Natural killer cell (primary cell): ENCODE measurements around the gene CHD3. TPM values are rescaled to one million over a fixed set of nuclear protein-coding genes. Genes with fewer than 3 reads are reported as not detected.

Experiments used
- ATAC-seq, 3 donors: fragments of 150-1000 bp in 2 of 3; fragments of 200-7000 bp in 1 of 3; cut with Tn5 transposase; 1 replicate in 1 of 3; 2 replicates in 2 of 3; pipeline ENCODE4 v1.10.0; 2021; ENCODE audit warnings: mild to moderate bottlenecking in 2 of 3, moderate library complexity in 2 of 3
- DNase-seq, 2 donors: peaks; one replicate each; pipeline versions ENCODE4 v3.0.0 to v3.0.0-alpha.2; 2013 to 2021; ENCODE audit warnings: mixed read lengths in 1 of 2
- H3K27ac ChIP-seq: one replicate; pipeline ENCODE4 v1.5.1; 2013; ENCODE audit warnings: mild to moderate bottlenecking, low read length
- H3K27me3 ChIP-seq: one replicate; pipeline ENCODE4 v1.6.1; 2013; ENCODE audit warnings: low read length; ENCODE audit not compliant: control insufficient read depth, insufficient read depth
- H3K36me3 ChIP-seq: one replicate; pipeline ENCODE4 v1.6.1; 2013; ENCODE audit warnings: low read length; ENCODE audit not compliant: control insufficient read depth, insufficient read depth
- H3K4me1 ChIP-seq: one replicate; pipeline ENCODE4 v1.6.1; 2013; ENCODE audit warnings: low read length; ENCODE audit not compliant: control insufficient read depth, insufficient read depth
- H3K4me3 ChIP-seq: one replicate; pipeline ENCODE4 v1.5.1; 2013; ENCODE audit warnings: low read length
- H3K9me3 ChIP-seq: one replicate; pipeline ENCODE4 v1.6.1; 2013; ENCODE audit warnings: low read length; ENCODE audit not compliant: control insufficient read depth, insufficient read depth
- H3K27ac Mint-ChIP-seq, 2 donors: one replicate each; pipeline ENCODE4 v1.8.0; 2022; ENCODE audit warnings: mild to moderate bottlenecking in 2 of 2, mixed read lengths in 2 of 2, moderate library complexity in 1 of 2
- H3K27me3 Mint-ChIP-seq, 2 donors: one replicate each; pipeline ENCODE4 v1.8.0; 2022; ENCODE audit warnings: low read depth in 2 of 2, mixed read lengths in 2 of 2
- H3K36me3 Mint-ChIP-seq: one replicate; pipeline ENCODE4 v1.8.0; 2022; ENCODE audit warnings: mixed read lengths
- H3K4me1 Mint-ChIP-seq, 2 donors: one replicate each; pipeline ENCODE4 v1.8.0; 2022; ENCODE audit warnings: mixed read lengths in 2 of 2
- H3K4me3 Mint-ChIP-seq: one replicate; pipeline ENCODE4 v1.8.0; 2022; ENCODE audit warnings: mild to moderate bottlenecking, moderate library complexity, mixed read lengths
- H3K9me3 Mint-ChIP-seq, 2 donors: one replicate each; pipeline ENCODE4 v1.8.0; 2022; ENCODE audit warnings: mixed read lengths in 2 of 2
- CTCF ChIP-seq: fragments of 200-600 bp; IDR thresholded peaks from one replicate; pipeline ENCODE4 v1.8.0; 2022; ENCODE audit warnings: antibody characterized with exemption
- WGBS: methylation state at CpG from one replicate; pipeline ENCODE4 v1.1.7; 2013; ENCODE audit warnings: missing lambda C conversion rate; ENCODE audit not compliant: insufficient coverage; 5-methylcytosine and 5-hydroxymethylcytosine counted together
- intact Hi-C: fragments of 100-400 bp; cut with micrococcal nuclease; formaldehyde crosslinking; loops from one replicate; pipeline ENCODE4 v1.14.2; 2022
- total RNA-seq, 4 donors: library from RNA; stranded (reverse); fragments of 120-200 nt in 1 of 4; gene quantifications; one replicate each; pipeline versions ENCODE4 v1.2.3 to v1.2.4, GENCODE V29; 2013 to 2022

The CHD3 gene
- total RNA-seq, 3 donors from 2014 or later (not counting 1 experiment from before 2014, with no cell fraction given) = 215 to 275 (median 218) TPM

- intact Hi-C loops = no loop called here
- no peaks in the 10 kb centered on the region for H3K9me3 Mint-ChIP-seq
- DNase-seq = peak in 1 of 2 donors; percentile 29
These were observed 28.2 kb downstream of the CHD3 start for GRCh38 chr17:7916808-7917207.

GRCh38 chr17:7922269-7922844, 33.8 kb downstream of the CHD3 start:
- H3K27me3 ChIP-seq = no peaks in the 10 kb centered on the region
- ATAC-seq = peak; percentile 17 to 36 (median 19)
- peak in 1 of 2 donors; percentile 23 for DNase-seq
- peak overlapping the region; percentile 49 for H3K4me3 ChIP-seq
- Mint-ChIP-seq H3K9me3 (no peaks in the 10 kb centered on the region), H3K4me1 (peaks cover 12 to 19% of the 10 kb centered on the region in 2 donors), H3K4me3 (peak overlapping the region; percentile 88), H3K36me3 (no peaks in the 10 kb centered on the region), H3K27ac (peak overlapping the region; percentile 86 to 89), H3K27me3 (no peaks in the 10 kb centered on the region)
- H3K9me3 ChIP-seq = no peaks in the 10 kb centered on the region
- H3K27ac ChIP-seq = peak overlapping the region; percentile 67
- H3K4me1 ChIP-seq = peaks cover 17% of the 10 kb centered on the region
- 49% methylated on average over 16 of the region's 16 CpGs for WGBS
- intact Hi-C loops = no loop called here
- no peaks in the 10 kb centered on the region for H3K36me3 ChIP-seq
- no peak for TF ChIP-seq CTCF

More at GRCh38 chr17:7916808-7917207, 28.2 kb downstream of the CHD3 start:
- WGBS = 91% methylated on average over 2 of the region's 2 CpGs
- Mint-ChIP-seq H3K4me3 (peak overlapping the region; percentile 94), H3K36me3 (no peaks in the 10 kb centered on the region), H3K27me3 (no peaks in the 10 kb centered on the region), H3K27ac (peak overlapping the region; percentile 81 to 92), H3K4me1 (peaks cover 26 to 34% of the 10 kb centered on the region in 2 donors)
- H3K9me3 ChIP-seq = no peaks in the 10 kb centered on the region
- no peak for ATAC-seq
- no peak for TF ChIP-seq CTCF
- no peak overlapping the region for H3K4me3 ChIP-seq
- H3K27ac ChIP-seq = no peak overlapping the region
- peaks cover 23% of the 10 kb centered on the region for H3K4me1 ChIP-seq
- peaks cover 1% of the 10 kb centered on the region for H3K36me3 ChIP-seq
- no peaks in the 10 kb centered on the region for H3K27me3 ChIP-seq

DNA sequence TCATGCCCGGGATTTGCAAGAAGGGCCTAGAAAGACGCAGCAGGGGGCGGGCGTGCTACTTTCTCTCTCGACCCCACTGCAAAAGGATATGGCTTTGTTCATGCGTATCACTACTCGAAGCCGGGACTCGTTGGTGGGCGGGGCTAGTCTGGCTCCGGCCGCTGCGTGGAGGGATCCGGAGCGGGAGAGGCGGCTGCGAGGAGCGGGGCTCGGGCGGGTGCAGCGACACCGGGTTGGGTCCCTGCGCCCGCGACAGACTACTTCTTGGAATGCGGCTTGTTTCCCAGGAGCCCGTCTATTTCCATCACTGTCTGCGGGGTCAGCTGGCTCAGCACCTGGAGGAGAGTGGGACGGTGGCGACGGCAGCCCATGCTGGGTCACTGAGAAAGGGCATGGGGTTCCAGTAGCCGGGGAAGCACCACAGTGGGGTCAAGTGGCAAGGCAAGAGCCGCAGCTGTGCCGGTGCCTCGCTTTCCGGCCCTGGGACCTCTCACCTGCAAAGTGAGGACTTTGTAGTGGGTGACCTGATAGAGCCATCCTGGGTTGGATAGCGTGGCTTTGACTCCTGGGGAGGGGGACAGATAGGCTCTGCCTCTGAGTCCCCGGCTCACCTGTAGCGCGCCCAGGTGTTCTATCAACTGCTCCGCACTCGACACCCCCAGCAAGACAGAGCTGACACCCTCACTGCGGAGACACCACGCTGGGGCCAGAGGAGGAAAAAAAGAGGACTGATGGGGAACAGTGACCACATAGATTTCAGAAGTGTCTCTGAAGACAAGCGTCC, 34.4 kb downstream of the CHD3 start:
- intact Hi-C loops = loop anchor here (1.0 kb wide), 1 partner anchor 9 kb away; the partner anchor contains the start of gene CNTROB
- H3K27me3 ChIP-seq = no peaks in the 10 kb centered on the region
- H3K36me3 Mint-ChIP-seq = no peaks in the 10 kb centered on the region
- peak overlapping the region; percentile 86 to 89 for H3K27ac Mint-ChIP-seq
- TF ChIP-seq CTCF = no peak
- peaks cover 12 to 19% of the 10 kb centered on the region in 2 donors for H3K4me1 Mint-ChIP-seq
- peak overlapping the region; percentile 49 for H3K4me3 ChIP-seq
- H3K4me1 ChIP-seq = peaks cover 17% of the 10 kb centered on the region
- no peaks in the 10 kb centered on the region for H3K27me3 Mint-ChIP-seq
- ATAC-seq (peak; percentile 96 to 99 (median 99)), DNase-seq (peak; percentile 78 to 91)
- no peaks in the 10 kb centered on the region for H3K36me3 ChIP-seq
- no peaks in the 10 kb centered on the region for H3K9me3 ChIP-seq
- peak overlapping the region; percentile 67 for H3K27ac ChIP-seq
- 23% methylated on average over 45 of the region's 45 CpGs for WGBS
- no peaks in the 10 kb centered on the region for H3K9me3 Mint-ChIP-seq
- H3K4me3 Mint-ChIP-seq = peak overlapping the region; percentile 88
